ENCODE data around the gene FAM204A.

The FAM204A gene

GRCh38 chr10:118362103-118362502 lies 20.0 kb upstream of the FAM204A start:
- Histone ChIP-seq H4K8ac (ENCODE audit: low read length) (no peak overlapping the region), H2BK5ac (ENCODE audit: low read depth, low read length, poor library complexity, severe bottlenecking) (no peak overlapping the region), H3K23ac (ENCODE audit: low read length in 2 of 2) (no peak overlapping the region), H3K4me1 (ENCODE audit: control insufficient read depth, insufficient read depth, low read depth, low read length) (no peaks in the 10 kb centered on the region), H3K9ac (ENCODE audit: low read length) (no peak overlapping the region), H2AFZ (ENCODE audit: low read depth, low read length) (no peak overlapping the region), H2BK12ac (ENCODE audit: low read length in 2 of 2) (no peak overlapping the region), H3K9me3 (ENCODE audit: control insufficient read depth, low read length) (peaks cover 7% of the 10 kb centered on the region), H4K91ac (ENCODE audit: low read length) (no peak overlapping the region), H2BK15ac (ENCODE audit: low read depth, poor library complexity, severe bottlenecking) (no peak overlapping the region), H3K27me3 (ENCODE audit: control insufficient read depth in 1 of 2, insufficient read depth in 1 of 2, low read length in 2 of 2) (no peaks in the 10 kb centered on the region), H3K4me2 (ENCODE audit: low read length, poor library complexity, severe bottlenecking) (no peak overlapping the region), H3K18ac (ENCODE audit: low read depth in 1 of 2, low read length in 2 of 2) (no peak overlapping the region), H3K27ac (ENCODE audit: low read length, poor library complexity, severe bottlenecking) (no peak overlapping the region), H3K4ac (ENCODE audit: low read depth in 1 of 2, low read length in 2 of 2) (no peak overlapping the region), H3K79me1 (replicated peaks; ENCODE audit: low read length, poor library complexity, severe bottlenecking) (no peaks in the 10 kb centered on the region), H3K36me3 (ENCODE audit: control insufficient read depth in 1 of 2, insufficient read depth in 2 of 2, low read depth in 1 of 2, low read length in 2 of 2) (no peaks in the 10 kb centered on the region), H2AK5ac (ENCODE audit: low read length, severe bottlenecking) (no peak overlapping the region), H3K4me3 (ENCODE audit: insufficient read depth in 1 of 2, low read depth in 1 of 2, low read length in 2 of 2) (no peak overlapping the region), H2BK120ac (ENCODE audit: low read depth, low read length) (no peak overlapping the region), H3K14ac (ENCODE audit: low read length in 2 of 2) (no peak overlapping the region)
- no peak for DNase-seq
- WGBS, result 96% methylated on average over 1 of the region's 1 CpG

GRCh38 chr10:118358327-118358726 lies 16.2 kb upstream of the FAM204A start:
- H3K27me3 ChIP-seq (ENCODE audit: control insufficient read depth in 1 of 2, insufficient read depth in 1 of 2, low read length in 2 of 2), result no peaks in the 10 kb centered on the region
- H3K9me3 ChIP-seq (ENCODE audit: control insufficient read depth, low read length), result no peaks in the 10 kb centered on the region
- H2BK15ac ChIP-seq (ENCODE audit: low read depth, poor library complexity, severe bottlenecking), result no peak overlapping the region
- H3K14ac ChIP-seq (ENCODE audit: low read length in 2 of 2), result no peak overlapping the region
- no peak overlapping the region for H2BK120ac ChIP-seq (ENCODE audit: low read depth, low read length)
- H2AK5ac ChIP-seq (ENCODE audit: low read length, severe bottlenecking), result no peak overlapping the region
- no peak overlapping the region for H3K4me2 ChIP-seq (ENCODE audit: low read length, poor library complexity, severe bottlenecking)
- H3K9ac ChIP-seq (ENCODE audit: low read length), result no peak overlapping the region
- H4K91ac ChIP-seq (ENCODE audit: low read length), result no peak overlapping the region
- no peak overlapping the region for H2BK12ac ChIP-seq (ENCODE audit: low read length in 2 of 2)
- no peak overlapping the region for H4K8ac ChIP-seq (ENCODE audit: low read length)
- DNase-seq, result no peak
- no peaks in the 10 kb centered on the region for H3K4me1 ChIP-seq (ENCODE audit: control insufficient read depth, insufficient read depth, low read depth, low read length)
- H3K27ac ChIP-seq (ENCODE audit: low read length, poor library complexity, severe bottlenecking), result no peak overlapping the region
- no peak overlapping the region for H2BK5ac ChIP-seq (ENCODE audit: low read depth, low read length, poor library complexity, severe bottlenecking)
- no peak overlapping the region for H3K4ac ChIP-seq (ENCODE audit: low read depth in 1 of 2, low read length in 2 of 2)
- no peak overlapping the region for H3K4me3 ChIP-seq (ENCODE audit: insufficient read depth in 1 of 2, low read depth in 1 of 2, low read length in 2 of 2)
- H3K79me1 ChIP-seq (replicated peaks; ENCODE audit: low read length, poor library complexity, severe bottlenecking), result no peaks in the 10 kb centered on the region
- H3K36me3 ChIP-seq (ENCODE audit: control insufficient read depth in 1 of 2, insufficient read depth in 2 of 2, low read depth in 1 of 2, low read length in 2 of 2), result no peaks in the 10 kb centered on the region
- WGBS, result 94% methylated on average over 4 of the region's 6 CpGs
- no peak overlapping the region for H3K18ac ChIP-seq (ENCODE audit: low read depth in 1 of 2, low read length in 2 of 2)
- no peak overlapping the region for H3K23ac ChIP-seq (ENCODE audit: low read length in 2 of 2)
- no peak overlapping the region for H2AFZ ChIP-seq (ENCODE audit: low read depth, low read length)

- H2AK5ac ChIP-seq (ENCODE audit: low read length, severe bottlenecking), result no peak overlapping the region
- H3K4ac ChIP-seq (ENCODE audit: low read depth in 1 of 2, low read length in 2 of 2), result no peak overlapping the region
- no peak overlapping the region for H3K27ac ChIP-seq (ENCODE audit: low read length, poor library complexity, severe bottlenecking)
- no peak overlapping the region for H2BK15ac ChIP-seq (ENCODE audit: low read depth, poor library complexity, severe bottlenecking)
- H3K9ac ChIP-seq (ENCODE audit: low read length), result no peak overlapping the region
- no peak overlapping the region for H3K23ac ChIP-seq (ENCODE audit: low read length in 2 of 2)
- H2BK5ac ChIP-seq (ENCODE audit: low read depth, low read length, poor library complexity, severe bottlenecking), result no peak overlapping the region
- H4K91ac ChIP-seq (ENCODE audit: low read length), result no peak overlapping the region
- H3K79me1 ChIP-seq (replicated peaks; ENCODE audit: low read length, poor library complexity, severe bottlenecking), result no peaks in the 10 kb centered on the region
- H3K18ac ChIP-seq (ENCODE audit: low read depth in 1 of 2, low read length in 2 of 2), result no peak overlapping the region
- H3K9me3 ChIP-seq (ENCODE audit: control insufficient read depth, low read length), result no peaks in the 10 kb centered on the region
- H3K27me3 ChIP-seq (ENCODE audit: control insufficient read depth in 1 of 2, insufficient read depth in 1 of 2, low read length in 2 of 2), result no peaks in the 10 kb centered on the region
- no peak overlapping the region for H2BK12ac ChIP-seq (ENCODE audit: low read length in 2 of 2)
- WGBS, result 87% methylated on average over 1 of the region's 3 CpGs
- H3K4me1 ChIP-seq (ENCODE audit: control insufficient read depth, insufficient read depth, low read depth, low read length), result no peaks in the 10 kb centered on the region
- no peak overlapping the region for H2AFZ ChIP-seq (ENCODE audit: low read depth, low read length)
- H2BK120ac ChIP-seq (ENCODE audit: low read depth, low read length), result no peak overlapping the region
- no peak overlapping the region for H3K4me2 ChIP-seq (ENCODE audit: low read length, poor library complexity, severe bottlenecking)
- no peak overlapping the region for H3K4me3 ChIP-seq (ENCODE audit: insufficient read depth in 1 of 2, low read depth in 1 of 2, low read length in 2 of 2)
- no peaks in the 10 kb centered on the region for H3K36me3 ChIP-seq (ENCODE audit: control insufficient read depth in 1 of 2, insufficient read depth in 2 of 2, low read depth in 1 of 2, low read length in 2 of 2)
- H4K8ac ChIP-seq (ENCODE audit: low read length), result no peak overlapping the region
- no peak for DNase-seq
- H3K14ac ChIP-seq (ENCODE audit: low read length in 2 of 2), result no peak overlapping the region
Observed at GRCh38 chr10:118357841-118358240, 15.7 kb upstream of the FAM204A start.

- Histone ChIP-seq H3K36me3 (ENCODE audit: control insufficient read depth in 1 of 2, insufficient read depth in 2 of 2, low read depth in 1 of 2, low read length in 2 of 2) (no peaks in the 10 kb centered on the region), H2BK5ac (ENCODE audit: low read depth, low read length, poor library complexity, severe bottlenecking) (no peak overlapping the region), H2BK12ac (ENCODE audit: low read length in 2 of 2) (no peak overlapping the region), H3K4ac (ENCODE audit: low read depth in 1 of 2, low read length in 2 of 2) (no peak overlapping the region), H3K9ac (ENCODE audit: low read length) (no peak overlapping the region), H3K27me3 (ENCODE audit: control insufficient read depth in 1 of 2, insufficient read depth in 1 of 2, low read length in 2 of 2) (no peaks in the 10 kb centered on the region), H3K4me2 (ENCODE audit: low read length, poor library complexity, severe bottlenecking) (no peak overlapping the region), H2AFZ (ENCODE audit: low read depth, low read length) (no peak overlapping the region), H4K8ac (ENCODE audit: low read length) (no peak overlapping the region), H3K23ac (ENCODE audit: low read length in 2 of 2) (no peak overlapping the region), H3K18ac (ENCODE audit: low read depth in 1 of 2, low read length in 2 of 2) (no peak overlapping the region), H3K79me1 (replicated peaks; ENCODE audit: low read length, poor library complexity, severe bottlenecking) (no peaks in the 10 kb centered on the region), H3K9me3 (ENCODE audit: control insufficient read depth, low read length) (no peaks in the 10 kb centered on the region), H4K91ac (ENCODE audit: low read length) (no peak overlapping the region), H2BK15ac (ENCODE audit: low read depth, poor library complexity, severe bottlenecking) (no peak overlapping the region), H2BK120ac (ENCODE audit: low read depth, low read length) (no peak overlapping the region), H2AK5ac (ENCODE audit: low read length, severe bottlenecking) (no peak overlapping the region), H3K4me3 (ENCODE audit: insufficient read depth in 1 of 2, low read depth in 1 of 2, low read length in 2 of 2) (no peak overlapping the region), H3K4me1 (ENCODE audit: control insufficient read depth, insufficient read depth, low read depth, low read length) (no peaks in the 10 kb centered on the region), H3K27ac (ENCODE audit: low read length, poor library complexity, severe bottlenecking) (no peak overlapping the region), H3K14ac (ENCODE audit: low read length in 2 of 2) (no peak overlapping the region)
- no peak for DNase-seq
- 93% methylated on average over 2 of the region's 2 CpGs for WGBS
Observed at GRCh38 chr10:118356628-118357027, 14.5 kb upstream of the FAM204A start.
